Measurements from ENCODE around the gene EMILIN1.

GRCh38 chr2:27085062-27085672, 6.8 kb downstream of the EMILIN1 start:
- TF ChIP-seq CTCF (IDR thresholded peaks at IDR 0.05), result no peak
- no peak for TF ChIP-seq POLR2A (IDR thresholded peaks at IDR 0.05)
